NK-92 (cell line): ENCODE data around the gene CAPNS1.
"Not testable (repeated sequence)": the region's sequence is repeated elsewhere in the genome, so short reads cannot be mapped to it uniquely, and the experiment has no call there.

Experiments used
- DNase-seq: peaks from one replicate; lab custom pipeline; 2025; ENCODE audit not compliant: unreplicated experiment; lab: John Stamatoyannopoulos, UW

CAPNS1 gene

DNA sequence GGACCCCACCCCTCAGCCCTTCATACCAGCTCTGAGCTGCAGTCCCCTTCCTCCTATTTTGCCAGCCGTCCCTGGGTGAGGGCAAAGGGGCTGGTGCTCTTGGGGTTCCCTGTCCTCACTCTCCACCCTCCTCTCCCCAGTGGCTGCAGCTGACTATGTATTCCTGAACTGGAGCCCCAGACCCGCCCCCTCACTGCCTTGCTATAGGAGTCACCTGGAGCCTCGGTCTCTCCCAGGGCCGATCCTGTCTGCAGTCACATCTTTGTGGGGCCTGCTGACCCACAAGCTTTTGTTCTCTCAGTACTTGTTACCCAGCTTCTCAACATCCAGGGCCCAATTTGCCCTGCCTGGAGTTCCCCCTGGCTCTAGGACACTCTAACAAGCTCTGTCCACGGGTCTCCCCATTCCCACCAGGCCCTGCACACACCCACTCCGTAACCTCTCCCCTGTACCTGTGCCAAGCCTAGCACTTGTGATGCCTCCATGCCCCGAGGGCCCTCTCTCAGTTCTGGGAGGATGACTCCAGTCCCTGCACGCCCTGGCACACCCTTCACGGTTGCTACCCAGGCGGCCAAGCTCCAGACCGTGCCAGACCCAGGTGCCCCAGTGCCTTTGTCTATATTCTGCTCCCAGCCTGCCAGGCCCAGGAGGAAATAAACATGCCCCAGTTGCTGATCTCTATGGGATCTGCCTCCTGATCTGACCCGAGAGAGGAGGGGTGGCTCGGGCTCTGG lies 10.0 kb downstream of the CAPNS1 start:
- no peak for DNase-seq

GRCh38 chr19:36150586-36150985 lies 10.7 kb downstream of the CAPNS1 start:
- no peak for DNase-seq

DNA sequence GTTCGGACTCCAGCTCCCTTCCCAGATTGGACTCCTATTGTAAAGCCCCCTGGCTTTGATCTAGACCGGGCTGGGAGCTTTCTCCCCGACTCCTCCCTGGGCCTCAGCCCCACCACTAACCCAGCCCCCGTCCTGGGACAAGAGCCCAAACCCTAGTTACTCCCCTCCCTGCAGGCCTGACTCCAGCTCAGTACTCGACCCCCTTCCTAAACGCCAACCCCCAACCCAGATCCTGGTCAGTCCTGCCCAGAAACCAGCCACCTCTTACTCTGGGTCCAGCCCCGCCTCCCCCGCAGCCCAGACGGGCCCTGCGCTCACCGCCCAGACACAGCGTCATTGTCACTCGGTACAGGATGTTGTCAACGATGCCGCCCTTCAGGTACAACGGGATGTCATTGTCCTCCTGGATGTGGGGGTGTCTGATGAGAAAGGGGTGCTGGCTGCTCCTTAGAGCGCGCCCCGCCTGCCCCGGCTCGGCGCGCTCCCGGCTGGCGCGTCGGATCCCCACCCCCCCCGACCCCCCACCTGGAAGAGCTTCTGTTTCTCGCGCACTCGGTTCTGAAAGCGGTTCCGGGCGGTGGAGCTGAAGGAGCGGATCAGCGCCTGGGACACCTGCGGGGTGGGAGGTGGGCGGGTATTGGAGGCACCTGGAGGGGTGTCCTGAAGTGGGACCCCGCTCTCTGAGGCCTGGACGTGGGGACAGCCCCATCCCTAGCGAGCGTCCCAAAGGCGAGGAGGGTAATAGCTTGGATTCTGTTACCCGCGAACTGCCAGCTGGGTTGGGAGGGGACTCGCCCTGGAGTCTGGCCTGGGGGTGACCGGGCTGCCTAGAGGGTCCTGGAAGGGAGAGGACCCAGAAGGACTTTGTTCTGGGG lies 11.5 kb downstream of the CAPNS1 start:
- DNase-seq = no peak

DNA sequence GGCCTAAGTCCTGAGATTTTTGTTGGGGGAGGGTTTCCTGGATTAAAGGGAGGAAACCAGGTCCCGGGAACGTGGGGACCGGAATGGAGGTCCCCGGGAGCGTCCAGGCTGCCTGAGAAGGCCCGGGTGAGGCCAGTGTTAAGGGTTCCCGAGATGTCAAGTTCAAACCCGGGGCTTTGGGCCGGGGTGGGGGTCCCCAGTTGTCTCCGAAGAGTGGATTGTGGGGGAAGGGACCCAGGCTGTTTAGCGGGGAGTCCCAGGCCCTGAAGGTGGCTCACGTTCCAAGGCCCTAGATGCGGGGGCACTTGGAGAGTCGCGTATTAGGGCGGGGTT lies 12.1 kb downstream of the CAPNS1 start:
- DNase-seq = no peak

DNA sequence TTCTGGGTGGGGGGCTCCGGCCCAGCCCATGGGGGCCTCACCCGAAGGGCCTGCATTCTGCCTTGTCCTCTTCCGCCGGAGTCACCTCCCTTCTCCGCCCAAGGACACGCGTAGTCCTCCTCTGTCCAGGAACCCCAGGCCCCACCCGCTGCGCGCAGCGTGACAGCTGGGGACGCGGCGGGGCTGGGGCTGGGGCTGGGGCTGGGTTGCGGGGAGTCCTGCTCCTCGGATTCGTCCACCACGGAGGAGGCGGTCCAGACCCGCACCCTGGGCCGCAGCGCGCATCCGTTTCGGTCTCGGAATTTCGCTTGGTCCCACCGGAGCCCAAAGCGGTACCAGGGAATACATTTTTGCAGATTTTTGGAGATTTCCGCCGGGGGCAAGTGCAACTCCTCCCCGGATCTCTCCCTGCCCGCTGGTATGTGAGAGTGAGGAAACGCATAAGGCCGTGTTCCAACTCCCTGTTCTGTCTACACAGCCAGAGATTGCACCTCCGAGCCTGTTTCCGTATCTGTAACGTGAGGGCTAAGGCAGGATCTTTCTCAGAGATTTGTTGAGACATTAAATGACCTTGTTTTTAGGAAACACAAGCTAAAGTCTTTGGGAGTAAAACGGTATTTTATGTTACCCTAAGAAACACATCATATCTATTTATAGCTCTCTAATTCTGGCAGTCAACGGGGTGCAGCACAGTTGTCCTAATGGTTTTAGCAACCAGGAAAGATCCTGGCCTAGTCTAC lies 12.7 kb downstream of the CAPNS1 start, which contains the start of gene COX7A1:
Gene COX7A1, minus strand, starts transcription at position 96 of the 740 bp plus-strand sequence. Its CDS starts 40 bp downstream, at position 56.
- no peak for DNase-seq

DNA sequence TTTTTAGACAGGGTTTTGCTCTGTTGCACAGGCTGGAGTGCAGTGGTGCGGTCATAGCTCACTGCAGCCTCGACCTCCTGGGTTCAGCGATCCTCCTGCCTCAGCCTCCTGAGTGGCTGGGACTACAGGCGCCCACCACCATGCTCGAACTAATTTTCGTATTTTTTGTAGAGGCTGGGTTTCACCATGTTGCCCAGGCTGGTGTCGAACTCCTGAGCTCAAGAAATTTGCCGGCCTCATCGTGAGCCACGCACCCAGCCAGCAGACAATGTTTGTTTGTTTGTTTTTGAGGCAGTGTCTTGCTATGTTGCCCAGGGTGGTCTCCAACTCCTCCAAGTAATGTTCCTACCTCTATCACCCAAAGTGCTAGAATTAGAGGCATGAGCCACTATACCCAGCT lies 13.3 kb downstream of the CAPNS1 start:
- DNase-seq = no peak

- DNase-seq = no peak
Measured at GRCh38 chr19:36160821-36161596, 21.1 kb downstream of the CAPNS1 start.

DNA sequence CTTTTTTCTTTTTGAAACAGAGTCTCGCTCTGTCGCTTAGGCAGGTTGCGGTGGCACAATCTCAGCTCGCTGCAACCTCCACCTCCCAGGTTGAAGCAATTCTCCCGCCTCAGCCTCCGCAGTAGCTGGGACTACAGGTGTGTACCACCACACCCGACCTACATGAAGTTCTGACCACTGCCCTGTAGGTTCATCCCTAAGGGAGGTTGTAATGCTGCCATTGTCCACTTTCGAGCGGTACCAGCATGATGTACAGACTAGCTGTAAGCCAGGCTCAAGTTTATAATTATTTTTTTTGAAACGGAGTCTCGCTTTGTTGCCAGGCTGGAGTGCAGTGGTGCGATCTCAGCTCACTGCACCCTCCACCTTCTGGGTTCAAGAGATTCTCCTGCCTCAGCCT lies 23.9 kb downstream of the CAPNS1 start:
- DNase-seq = no peak

DNA sequence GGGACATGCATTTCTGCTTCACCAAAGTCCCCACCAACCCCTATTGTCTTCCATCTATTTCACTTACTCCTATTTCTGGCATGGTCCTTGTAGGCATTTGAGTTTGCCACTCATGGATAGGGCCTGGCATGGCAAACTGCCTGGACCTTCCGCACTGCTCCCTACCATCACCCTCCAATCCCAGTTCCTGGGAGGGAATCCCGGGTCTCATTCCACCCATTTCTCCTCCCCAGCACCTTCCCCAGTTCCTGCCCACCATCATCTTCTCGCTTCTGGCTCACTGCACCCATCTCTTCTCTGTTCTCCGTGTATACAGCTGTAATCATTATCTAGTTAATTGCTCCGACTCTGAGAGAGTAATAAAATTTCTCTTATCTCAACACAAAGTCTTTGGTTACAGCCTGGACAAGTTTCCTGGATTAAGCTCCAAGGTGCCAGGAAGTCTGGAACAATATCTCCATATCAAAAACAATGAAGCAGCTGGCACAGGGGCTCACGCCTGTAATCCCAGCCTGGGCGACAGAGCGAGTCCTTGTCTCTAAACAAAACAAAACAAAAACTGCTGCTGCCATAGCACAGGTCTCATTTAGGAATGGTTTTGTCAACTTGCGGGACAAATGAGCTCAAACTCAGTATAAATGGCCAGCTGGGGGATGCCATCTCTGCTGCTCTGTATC lies 29.4 kb downstream of the CAPNS1 start:
- DNase-seq = no peak

DNA sequence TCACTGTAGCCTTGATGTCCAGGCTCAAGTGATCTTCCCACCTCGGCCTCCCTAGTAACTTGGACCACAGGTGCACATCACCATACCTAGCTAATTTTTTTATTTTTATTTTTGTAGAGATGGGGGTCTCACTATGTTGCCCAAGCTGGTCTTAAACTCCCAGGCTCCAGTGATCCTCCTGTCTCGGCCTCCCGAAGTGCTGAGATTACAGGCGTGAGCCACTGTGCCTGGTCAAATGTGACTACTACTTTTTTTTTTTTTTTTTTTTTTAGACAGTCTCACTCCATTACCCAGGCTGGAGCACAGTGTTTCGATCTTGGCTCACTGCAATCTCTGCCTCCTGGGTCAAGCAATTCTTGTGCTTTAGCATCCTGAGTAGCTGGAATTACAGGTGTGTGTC lies 33.0 kb downstream of the CAPNS1 start:
- no peak for DNase-seq

- not testable (repeated sequence) for DNase-seq
Measured at GRCh38 chr19:36173846-36174245, 34.0 kb downstream of the CAPNS1 start.

DNA sequence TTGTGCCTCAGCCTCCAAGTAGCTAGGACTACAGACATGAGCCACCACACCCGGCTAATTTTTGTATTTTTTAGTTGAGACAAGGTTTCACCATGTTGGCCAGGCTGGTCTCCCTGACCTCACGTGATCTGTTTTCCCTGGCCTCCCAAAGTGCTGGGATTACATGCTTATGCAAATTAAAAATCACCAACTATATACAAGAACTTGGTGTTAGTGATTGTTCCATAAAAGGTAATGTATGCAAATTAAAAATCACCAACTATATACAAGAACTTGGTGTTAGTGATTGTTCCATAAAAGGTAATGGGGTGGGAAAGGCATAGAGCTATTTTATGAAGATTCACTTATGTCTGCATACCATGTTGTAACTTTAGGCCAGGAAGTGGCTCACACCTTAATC lies 39.2 kb downstream of the CAPNS1 start:
- DNase-seq = not testable (repeated sequence)

DNA sequence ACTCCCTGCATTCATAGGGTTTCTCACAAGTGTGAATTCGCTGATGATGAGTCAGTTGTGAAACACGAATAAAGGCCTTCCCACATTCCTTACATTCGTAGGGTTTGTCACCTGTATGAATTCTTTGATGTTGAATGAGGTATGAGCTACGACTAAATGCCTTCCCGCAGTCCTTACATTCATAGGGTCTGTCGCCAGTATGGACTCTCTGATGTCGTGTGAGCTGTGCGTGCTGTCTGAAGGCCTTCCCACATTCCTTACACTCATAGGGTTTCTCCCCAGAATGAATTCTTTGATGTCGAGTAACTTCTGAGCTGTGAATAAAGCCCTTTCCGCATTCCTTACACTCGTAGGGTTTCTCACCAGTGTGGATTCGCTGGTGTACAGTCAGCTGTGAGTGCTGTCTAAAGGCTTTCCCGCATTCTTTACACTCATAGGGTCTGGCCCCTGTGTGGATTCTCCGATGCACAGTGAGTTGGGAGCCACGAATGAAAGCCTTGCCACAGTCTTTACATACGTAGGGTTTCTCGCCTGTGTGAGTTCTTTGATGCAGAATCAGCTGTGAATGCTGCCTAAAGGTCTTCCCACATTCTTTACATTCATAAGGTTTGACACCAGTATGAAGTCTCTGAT lies 42.9 kb downstream of the CAPNS1 start:
- DNase-seq = no peak

DNA sequence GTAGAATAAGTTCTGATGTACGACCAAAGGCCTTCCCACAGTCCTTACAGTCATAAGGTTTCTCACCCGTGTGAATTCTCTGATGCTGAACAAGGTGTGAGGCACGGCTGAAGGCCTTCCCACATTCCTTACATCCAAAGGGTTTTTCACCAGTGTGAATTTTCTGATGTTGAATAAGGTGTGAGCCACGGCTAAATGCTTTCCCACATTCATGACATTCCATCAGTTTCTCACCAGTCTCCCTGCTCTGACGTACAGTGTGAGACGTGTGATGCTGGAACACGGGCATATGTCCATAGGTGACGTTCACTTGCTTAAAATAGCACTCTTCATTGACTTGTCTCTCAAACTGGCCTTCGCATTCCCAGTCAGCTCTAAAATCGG lies 43.4 kb downstream of the CAPNS1 start:
- no peak for DNase-seq

GRCh38 chr19:36186722-36187121 lies 46.9 kb downstream of the CAPNS1 start:
- DNase-seq = not testable (repeated sequence)

GRCh38 chr19:36196249-36196648 lies 56.4 kb downstream of the CAPNS1 start:
- DNase-seq = no peak

- no peak for DNase-seq
Measured at GRCh38 chr19:36198119-36198518, 58.3 kb downstream of the CAPNS1 start.
